Measurements from ENCODE around the gene NAB2. TPM values are rescaled to one million over a fixed set of nuclear protein-coding genes. Genes with fewer than 3 reads are reported as not detected.

Gene NAB2
- polyA plus RNA-seq, 4 donors, result 40.3 to 57.1 (median 51.4) TPM

- DNase-seq (ENCODE audit: low read depth in 4 of 4, low spot score in 2 of 4), result no peak
Measured at GRCh38 chr12:57093415-57094207, 4.7 kb downstream of the NAB2 start.

GRCh38 chr12:57094208-57095160 is 5.6 kb downstream of the NAB2 start:
- no peak for DNase-seq (ENCODE audit: low read depth in 4 of 4, low spot score in 2 of 4)

- DNase-seq (ENCODE audit: low read depth in 4 of 4, low spot score in 2 of 4), result no peak
Measured at GRCh38 chr12:57095440-57095839, 6.5 kb downstream of the NAB2 start.

GRCh38 chr12:57096099-57096572 is 7.2 kb downstream of the NAB2 start:
- DNase-seq (ENCODE audit: low read depth in 4 of 4, low spot score in 2 of 4), result no peak

- no peak for DNase-seq (ENCODE audit: low read depth in 4 of 4, low spot score in 2 of 4)
Measured at GRCh38 chr12:57096748-57097553, 8.0 kb downstream of the NAB2 start.

- no peak for DNase-seq (ENCODE audit: low read depth in 4 of 4, low spot score in 2 of 4)
Measured at GRCh38 chr12:57097554-57097835, 8.6 kb downstream of the NAB2 start.

GRCh38 chr12:57098546-57098945 is 9.6 kb downstream of the NAB2 start:
- no peak for DNase-seq (ENCODE audit: low read depth in 4 of 4, low spot score in 2 of 4)

- no peak for DNase-seq (ENCODE audit: low read depth in 4 of 4, low spot score in 2 of 4)
Measured at GRCh38 chr12:57099047-57099714, 10.3 kb downstream of the NAB2 start.

GRCh38 chr12:57099766-57100165 is 10.9 kb downstream of the NAB2 start:
- DNase-seq (ENCODE audit: low read depth in 4 of 4, low spot score in 2 of 4), result no peak

GRCh38 chr12:57101892-57102695 is 13.2 kb downstream of the NAB2 start:
- DNase-seq (ENCODE audit: low read depth in 4 of 4, low spot score in 2 of 4), result no peak

- no peak for DNase-seq (ENCODE audit: low read depth in 4 of 4, low spot score in 2 of 4)
Measured at GRCh38 chr12:57103856-57104255, 14.9 kb downstream of the NAB2 start.

- no peak for DNase-seq (ENCODE audit: low read depth in 4 of 4, low spot score in 2 of 4)
Measured at GRCh38 chr12:57104292-57104910, 15.5 kb downstream of the NAB2 start.

GRCh38 chr12:57105011-57105753 is 16.3 kb downstream of the NAB2 start:
- DNase-seq (ENCODE audit: low read depth in 4 of 4, low spot score in 2 of 4), result no peak

GRCh38 chr12:57106021-57106708 is 17.3 kb downstream of the NAB2 start:
- DNase-seq (ENCODE audit: low read depth in 4 of 4, low spot score in 2 of 4), result no peak

GRCh38 chr12:57107456-57108155 is 18.7 kb downstream of the NAB2 start:
- no peak for DNase-seq (ENCODE audit: low read depth in 4 of 4, low spot score in 2 of 4)

- DNase-seq (ENCODE audit: low read depth in 4 of 4, low spot score in 2 of 4), result no peak
Measured at GRCh38 chr12:57109207-57110103, 20.5 kb downstream of the NAB2 start.
